ENCODE data around the gene DAPK2.
A peak's percentile ranks its signal among the peaks of the same experiment; 100 is the strongest.
"Not testable (repeated sequence)": the region's sequence is repeated elsewhere in the genome, so short reads cannot be mapped to it uniquely, and the experiment has no call there.

DAPK2 gene

DNA sequence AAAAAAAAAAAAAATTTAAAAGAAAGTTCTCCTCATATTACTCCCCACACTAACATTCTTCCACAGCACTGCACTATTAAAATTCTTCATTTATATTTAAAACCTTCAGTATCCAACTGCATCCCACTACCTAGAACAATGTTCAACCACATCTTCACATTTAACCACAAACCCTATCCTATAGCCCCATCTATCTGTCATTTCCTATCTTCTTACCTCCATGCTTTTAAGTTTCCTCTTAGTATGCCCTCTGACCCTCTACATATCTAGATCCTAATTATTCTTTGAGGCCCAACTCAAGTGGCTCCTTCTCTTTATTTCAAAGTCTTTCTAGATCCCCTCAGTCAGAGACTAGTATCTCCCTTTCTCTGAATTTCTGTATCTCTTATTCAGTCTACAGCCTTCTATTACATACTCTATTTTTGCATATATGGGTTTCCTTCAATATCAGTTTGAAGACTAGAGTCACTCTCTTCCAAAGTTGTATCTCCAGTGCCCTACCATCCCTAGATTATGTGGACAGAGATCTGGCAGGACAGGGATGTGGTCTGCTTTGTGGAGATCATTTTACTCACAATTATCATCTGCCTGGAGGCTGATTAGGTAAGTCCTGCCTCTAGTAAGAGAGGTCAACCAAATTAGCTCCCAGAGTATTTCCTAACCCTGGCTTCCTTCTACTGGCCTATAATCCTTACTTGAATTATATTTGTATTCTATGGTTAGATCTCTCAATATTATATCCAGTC lies 46.0 kb upstream of the DAPK2 start:
- Histone ChIP-seq H3K27ac (peak overlapping the region; percentile 74), H3K9ac (peak overlapping the region; percentile 70; the same call in 1 of the 2 replicates), H3K4me3 (IDR thresholded peaks at IDR 0.05; ENCODE audit: insufficient read depth, low read depth, low read length) (no peak overlapping the region), H3K27me3 (ENCODE audit: insufficient read depth, low read depth) (no peaks in the 10 kb centered on the region), H3K4me2 (peak overlapping the region; percentile 89), H3K36me3 (ENCODE audit: insufficient read depth) (no peaks in the 10 kb centered on the region), H4K20me1 (ENCODE audit: insufficient read depth) (no peaks in the 10 kb centered on the region), H3K79me2 (ENCODE audit: insufficient read depth, low read depth) (peaks cover 41% of the 10 kb centered on the region), H2AFZ (ENCODE audit: low read depth) (no peak overlapping the region), H3K4me1 (ENCODE audit: low read depth, poor library complexity, severe bottlenecking) (peaks cover 35% of the 10 kb centered on the region)
- TF ChIP-seq, protein P1, sequence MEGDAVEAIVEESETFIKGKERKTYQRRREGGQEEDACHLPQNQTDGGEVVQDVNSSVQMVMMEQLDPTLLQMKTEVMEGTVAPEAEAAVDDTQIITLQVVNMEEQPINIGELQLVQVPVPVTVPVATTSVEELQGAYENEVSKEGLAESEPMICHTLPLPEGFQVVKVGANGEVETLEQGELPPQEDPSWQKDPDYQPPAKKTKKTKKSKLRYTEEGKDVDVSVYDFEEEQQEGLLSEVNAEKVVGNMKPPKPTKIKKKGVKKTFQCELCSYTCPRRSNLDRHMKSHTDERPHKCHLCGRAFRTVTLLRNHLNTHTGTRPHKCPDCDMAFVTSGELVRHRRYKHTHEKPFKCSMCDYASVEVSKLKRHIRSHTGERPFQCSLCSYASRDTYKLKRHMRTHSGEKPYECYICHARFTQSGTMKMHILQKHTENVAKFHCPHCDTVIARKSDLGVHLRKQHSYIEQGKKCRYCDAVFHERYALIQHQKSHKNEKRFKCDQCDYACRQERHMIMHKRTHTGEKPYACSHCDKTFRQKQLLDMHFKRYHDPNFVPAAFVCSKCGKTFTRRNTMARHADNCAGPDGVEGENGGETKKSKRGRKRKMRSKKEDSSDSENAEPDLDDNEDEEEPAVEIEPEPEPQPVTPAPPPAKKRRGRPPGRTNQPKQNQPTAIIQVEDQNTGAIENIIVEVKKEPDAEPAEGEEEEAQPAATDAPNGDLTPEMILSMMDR (conservative IDR thresholded peaks at IDR 0.05; ENCODE audit: low read depth, low read length), result no peak

DNA sequence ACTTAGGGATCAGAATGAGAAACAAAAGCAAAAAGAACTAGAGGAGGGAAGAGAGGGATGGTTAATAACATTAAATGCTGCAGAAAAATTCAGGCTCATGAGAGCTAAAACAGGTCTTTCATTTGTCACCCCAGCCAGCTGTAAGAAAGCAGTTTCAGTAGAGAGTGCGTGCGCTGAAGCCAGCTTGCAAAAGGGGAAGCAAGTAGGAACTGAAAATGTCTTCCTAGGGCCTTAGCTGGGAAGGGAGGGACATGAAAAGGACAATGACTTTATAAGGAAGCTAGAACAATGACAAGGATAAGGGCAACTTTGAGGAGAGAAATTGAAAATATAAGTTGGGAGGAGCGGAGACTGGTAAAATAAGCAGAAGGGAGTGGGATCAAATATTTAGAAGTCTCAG lies 44.2 kb upstream of the DAPK2 start:
- no peaks in the 10 kb centered on the region for H4K20me1 ChIP-seq (ENCODE audit: insufficient read depth)
- H3K4me2 ChIP-seq, result no peak overlapping the region
- no peak overlapping the region for H3K9ac ChIP-seq
- TF ChIP-seq, protein P1 (conservative IDR thresholded peaks at IDR 0.05; ENCODE audit: low read depth, low read length), result no peak
- no peaks in the 10 kb centered on the region for H3K36me3 ChIP-seq (ENCODE audit: insufficient read depth)
- H3K27me3 ChIP-seq (ENCODE audit: insufficient read depth, low read depth), result no peaks in the 10 kb centered on the region
- H3K4me1 ChIP-seq (ENCODE audit: low read depth, poor library complexity, severe bottlenecking), result peaks cover 28% of the 10 kb centered on the region
- no peak overlapping the region for H3K27ac ChIP-seq
- no peak overlapping the region for H3K4me3 ChIP-seq (IDR thresholded peaks at IDR 0.05; ENCODE audit: insufficient read depth, low read depth, low read length)
- H3K79me2 ChIP-seq (ENCODE audit: insufficient read depth, low read depth), result peaks cover 30% of the 10 kb centered on the region
- no peak overlapping the region for H2AFZ ChIP-seq (ENCODE audit: low read depth)

DNA sequence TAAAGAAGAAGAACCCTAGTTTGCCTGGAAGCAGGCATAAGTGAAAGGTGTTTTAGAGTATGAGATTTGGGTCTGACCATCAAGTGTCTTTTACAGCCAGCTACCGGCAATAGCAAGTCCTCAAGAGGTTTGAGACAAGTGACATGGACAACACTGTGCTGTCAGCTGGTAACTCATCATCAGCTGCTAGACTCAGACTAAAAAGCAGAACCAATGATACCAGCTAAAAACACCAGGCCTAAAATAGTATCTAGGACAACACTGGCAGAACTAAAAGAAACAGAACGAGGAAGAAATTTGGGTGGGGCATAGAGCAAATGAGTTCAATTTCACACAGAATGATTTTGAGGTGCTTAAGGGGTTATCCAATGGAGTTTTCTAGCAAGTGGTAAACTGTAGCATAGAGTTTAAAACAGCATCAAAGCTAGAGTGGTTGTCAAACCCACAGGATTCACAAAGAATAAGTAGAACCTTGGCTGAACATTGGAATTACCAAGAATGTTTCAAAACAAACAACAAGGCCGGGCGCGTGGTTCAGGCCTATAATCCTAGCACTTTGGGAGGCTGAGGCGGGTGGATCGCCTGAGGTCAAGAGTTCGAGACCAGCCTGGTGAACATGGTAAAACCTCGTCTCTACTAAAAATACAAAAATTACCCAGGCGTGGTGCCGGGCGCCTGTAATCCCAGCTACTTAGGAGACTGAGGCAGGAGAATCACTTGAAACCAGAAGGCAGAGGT lies 43.4 kb upstream of the DAPK2 start:
- no peak overlapping the region for H3K4me2 ChIP-seq
- H3K4me3 ChIP-seq (IDR thresholded peaks at IDR 0.05; ENCODE audit: insufficient read depth, low read depth, low read length), result no peak overlapping the region
- TF ChIP-seq, protein P1 (conservative IDR thresholded peaks at IDR 0.05; ENCODE audit: low read depth, low read length), result no peak
- H2AFZ ChIP-seq (ENCODE audit: low read depth), result no peak overlapping the region
- peaks cover 30% of the 10 kb centered on the region for H3K79me2 ChIP-seq (ENCODE audit: insufficient read depth, low read depth)
- no peaks in the 10 kb centered on the region for H4K20me1 ChIP-seq (ENCODE audit: insufficient read depth)
- H3K27me3 ChIP-seq (ENCODE audit: insufficient read depth, low read depth), result no peaks in the 10 kb centered on the region
- peaks cover 21% of the 10 kb centered on the region for H3K4me1 ChIP-seq (ENCODE audit: low read depth, poor library complexity, severe bottlenecking)
- no peak overlapping the region for H3K27ac ChIP-seq
- no peak overlapping the region for H3K9ac ChIP-seq
- H3K36me3 ChIP-seq (ENCODE audit: insufficient read depth), result no peaks in the 10 kb centered on the region

DNA sequence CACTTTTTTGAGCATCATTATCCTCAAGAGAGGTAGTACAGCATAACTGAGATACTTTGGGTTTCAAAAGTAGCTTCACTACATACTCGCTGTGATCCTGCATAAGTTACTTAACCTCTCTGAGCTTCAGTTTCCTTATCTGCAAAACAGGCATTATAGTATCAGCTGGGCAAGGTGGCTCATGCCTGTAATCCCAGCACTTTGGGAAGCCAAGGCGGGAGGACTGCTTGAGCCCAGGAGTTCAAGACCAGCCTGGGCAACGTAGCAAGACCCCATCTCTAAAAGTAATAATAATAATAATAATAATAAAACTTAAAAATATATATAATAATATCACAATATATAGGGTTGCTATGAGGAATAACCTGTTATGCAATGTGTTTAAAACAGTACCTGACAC lies 36.5 kb upstream of the DAPK2 start:
- TF ChIP-seq, protein P1 (conservative IDR thresholded peaks at IDR 0.05; ENCODE audit: low read depth, low read length), result no peak

DNA sequence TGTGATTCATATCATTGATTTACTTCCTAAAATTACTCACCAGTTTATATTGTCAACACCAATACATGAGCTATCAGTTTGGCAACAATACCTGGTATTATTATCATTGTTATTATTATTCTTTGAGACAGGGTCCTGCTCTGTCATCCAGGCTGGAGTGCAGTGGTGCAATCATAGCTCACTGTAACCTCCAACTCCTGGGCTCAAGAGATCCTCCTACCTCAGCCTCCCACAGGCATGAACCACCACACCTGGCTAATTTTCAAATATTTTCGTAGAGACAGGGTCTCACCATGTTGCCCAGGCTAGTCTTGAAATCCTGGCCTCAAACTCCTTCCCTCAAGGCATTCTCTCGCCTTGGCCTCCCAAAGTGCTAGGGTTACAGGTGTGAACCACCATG lies 27.2 kb upstream of the DAPK2 start:
- H4K20me1 ChIP-seq (ENCODE audit: insufficient read depth); H3K27me3 ChIP-seq (ENCODE audit: insufficient read depth, low read depth); H3K4me3 ChIP-seq (IDR thresholded peaks at IDR 0.05; ENCODE audit: insufficient read depth, low read depth, low read length); H3K4me2 ChIP-seq; H3K9ac ChIP-seq; H3K79me2 ChIP-seq (ENCODE audit: insufficient read depth, low read depth); H3K4me1 ChIP-seq (ENCODE audit: low read depth, poor library complexity, severe bottlenecking); H2AFZ ChIP-seq (ENCODE audit: low read depth); H3K36me3 ChIP-seq (ENCODE audit: insufficient read depth); H3K27ac ChIP-seq: not testable (repeated sequence)

More for the DNA sequence above, 36.5 kb upstream of the DAPK2 start:
- no peaks in the 10 kb centered on the region for H3K27me3 ChIP-seq (ENCODE audit: insufficient read depth, low read depth)
- no peak overlapping the region for H2AFZ ChIP-seq (ENCODE audit: low read depth)
- H3K36me3 ChIP-seq (ENCODE audit: insufficient read depth), result no peaks in the 10 kb centered on the region
- no peaks in the 10 kb centered on the region for H3K79me2 ChIP-seq (ENCODE audit: insufficient read depth, low read depth)
- no peak overlapping the region for H3K27ac ChIP-seq
- no peaks in the 10 kb centered on the region for H4K20me1 ChIP-seq (ENCODE audit: insufficient read depth)
- H3K4me3 ChIP-seq (IDR thresholded peaks at IDR 0.05; ENCODE audit: insufficient read depth, low read depth, low read length), result no peak overlapping the region
- H3K9ac ChIP-seq, result no peak overlapping the region
- no peak overlapping the region for H3K4me2 ChIP-seq
- no peaks in the 10 kb centered on the region for H3K4me1 ChIP-seq (ENCODE audit: low read depth, poor library complexity, severe bottlenecking)

Measured in KMS-11 (cell line).